ENCODE measurements around the gene ARL6IP5. TPM values are rescaled to one million over a fixed set of nuclear protein-coding genes. Genes with fewer than 3 reads are reported as not detected.

ARL6IP5 gene
- total and polyA plus RNA-seq, 9 of the 15 experiments (the other 6 are each of a cell fraction or from before 2014, with no cell fraction given), result 10.3 to 54.0 (median 12.7) TPM

- TF ChIP-seq IRF2 (CRISPR knock-in tag; IDR thresholded peaks at IDR 0.05), result no peak
- TF ChIP-seq CXXC5 (CRISPR knock-in tag; IDR thresholded peaks at IDR 0.05), result peak; percentile 75
- TF ChIP-seq HDAC8 (tag; IDR thresholded peaks at IDR 0.05), result no peak
- TF ChIP-seq RAD21 (CRISPR knock-in tag; conservative IDR thresholded peaks at IDR 0.05 in 1 of 2, IDR thresholded peaks at IDR 0.05 in 1 of 2), result no peak
- TF ChIP-seq ZNF436 (CRISPR knock-in tag; IDR thresholded peaks at IDR 0.05), result no peak
- TF ChIP-seq USF2 (CRISPR knock-in tag; IDR thresholded peaks at IDR 0.05), result no peak
- TF ChIP-seq CREB1 (IDR thresholded peaks at IDR 0.05), result peak; percentile 87
- TF ChIP-seq CREB1 (CRISPR knock-in tag; IDR thresholded peaks at IDR 0.05), result peak; percentile 93
- TF ChIP-seq POLR2AphosphoS2 (IDR thresholded peaks at IDR 0.05; ENCODE audit: low read length), result peak; percentile 93
- no peak for TF ChIP-seq ZNF785 (CRISPR knock-in tag; IDR thresholded peaks at IDR 0.05)
- peak; percentile 71 for TF ChIP-seq POLR2B (IDR thresholded peaks at IDR 0.05; ENCODE audit: low read depth, partially characterized antibody)
- TF ChIP-seq EP300 (IDR thresholded peaks at IDR 0.05; ENCODE audit: low read length), result no peak
- TF ChIP-seq ZNF212 (CRISPR knock-in tag; IDR thresholded peaks at IDR 0.05), result no peak
- peak; percentile 34; the same call in 1 of the 2 replicates for TF ChIP-seq C11orf30 (IDR thresholded peaks at IDR 0.05; ENCODE audit: low read depth)
- TF ChIP-seq, protein P1, sequence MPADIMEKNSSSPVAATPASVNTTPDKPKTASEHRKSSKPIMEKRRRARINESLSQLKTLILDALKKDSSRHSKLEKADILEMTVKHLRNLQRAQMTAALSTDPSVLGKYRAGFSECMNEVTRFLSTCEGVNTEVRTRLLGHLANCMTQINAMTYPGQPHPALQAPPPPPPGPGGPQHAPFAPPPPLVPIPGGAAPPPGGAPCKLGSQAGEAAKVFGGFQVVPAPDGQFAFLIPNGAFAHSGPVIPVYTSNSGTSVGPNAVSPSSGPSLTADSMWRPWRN (IDR thresholded peaks at IDR 0.05; ENCODE audit: low read depth), result no peak
- TF ChIP-seq, protein P2, sequence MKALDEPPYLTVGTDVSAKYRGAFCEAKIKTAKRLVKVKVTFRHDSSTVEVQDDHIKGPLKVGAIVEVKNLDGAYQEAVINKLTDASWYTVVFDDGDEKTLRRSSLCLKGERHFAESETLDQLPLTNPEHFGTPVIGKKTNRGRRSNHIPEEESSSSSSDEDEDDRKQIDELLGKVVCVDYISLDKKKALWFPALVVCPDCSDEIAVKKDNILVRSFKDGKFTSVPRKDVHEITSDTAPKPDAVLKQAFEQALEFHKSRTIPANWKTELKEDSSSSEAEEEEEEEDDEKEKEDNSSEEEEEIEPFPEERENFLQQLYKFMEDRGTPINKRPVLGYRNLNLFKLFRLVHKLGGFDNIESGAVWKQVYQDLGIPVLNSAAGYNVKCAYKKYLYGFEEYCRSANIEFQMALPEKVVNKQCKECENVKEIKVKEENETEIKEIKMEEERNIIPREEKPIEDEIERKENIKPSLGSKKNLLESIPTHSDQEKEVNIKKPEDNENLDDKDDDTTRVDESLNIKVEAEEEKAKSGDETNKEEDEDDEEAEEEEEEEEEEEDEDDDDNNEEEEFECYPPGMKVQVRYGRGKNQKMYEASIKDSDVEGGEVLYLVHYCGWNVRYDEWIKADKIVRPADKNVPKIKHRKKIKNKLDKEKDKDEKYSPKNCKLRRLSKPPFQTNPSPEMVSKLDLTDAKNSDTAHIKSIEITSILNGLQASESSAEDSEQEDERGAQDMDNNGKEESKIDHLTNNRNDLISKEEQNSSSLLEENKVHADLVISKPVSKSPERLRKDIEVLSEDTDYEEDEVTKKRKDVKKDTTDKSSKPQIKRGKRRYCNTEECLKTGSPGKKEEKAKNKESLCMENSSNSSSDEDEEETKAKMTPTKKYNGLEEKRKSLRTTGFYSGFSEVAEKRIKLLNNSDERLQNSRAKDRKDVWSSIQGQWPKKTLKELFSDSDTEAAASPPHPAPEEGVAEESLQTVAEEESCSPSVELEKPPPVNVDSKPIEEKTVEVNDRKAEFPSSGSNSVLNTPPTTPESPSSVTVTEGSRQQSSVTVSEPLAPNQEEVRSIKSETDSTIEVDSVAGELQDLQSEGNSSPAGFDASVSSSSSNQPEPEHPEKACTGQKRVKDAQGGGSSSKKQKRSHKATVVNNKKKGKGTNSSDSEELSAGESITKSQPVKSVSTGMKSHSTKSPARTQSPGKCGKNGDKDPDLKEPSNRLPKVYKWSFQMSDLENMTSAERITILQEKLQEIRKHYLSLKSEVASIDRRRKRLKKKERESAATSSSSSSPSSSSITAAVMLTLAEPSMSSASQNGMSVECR (CRISPR knock-in tag; IDR thresholded peaks at IDR 0.05), result peak; percentile 72; the same call in 1 of the 2 replicates
- peak; percentile 96 for TF ChIP-seq CREM (IDR thresholded peaks at IDR 0.05; ENCODE audit: low read depth)
- TF ChIP-seq, protein P3, sequence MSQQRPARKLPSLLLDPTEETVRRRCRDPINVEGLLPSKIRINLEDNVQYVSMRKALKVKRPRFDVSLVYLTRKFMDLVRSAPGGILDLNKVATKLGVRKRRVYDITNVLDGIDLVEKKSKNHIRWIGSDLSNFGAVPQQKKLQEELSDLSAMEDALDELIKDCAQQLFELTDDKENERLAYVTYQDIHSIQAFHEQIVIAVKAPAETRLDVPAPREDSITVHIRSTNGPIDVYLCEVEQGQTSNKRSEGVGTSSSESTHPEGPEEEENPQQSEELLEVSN (IDR thresholded peaks at IDR 0.05; ENCODE audit: borderline replicate concordance in 1 of 2, extremely low read depth in 1 of 2, insufficient read depth in 1 of 2, insufficient read length in 1 of 2, low read depth in 1 of 2, low read length in 1 of 2, poor library complexity in 1 of 2, severe bottlenecking in 1 of 2), result peak; percentile 14 to 26
- TF ChIP-seq JUND (IDR thresholded peaks at IDR 0.05; ENCODE audit: borderline replicate concordance, low read depth, low read length), result peak; percentile 81
- TF ChIP-seq JUND (tag; IDR thresholded peaks at IDR 0.05; ENCODE audit: borderline replicate concordance, low read depth, low read length), result peak; percentile 62; the same call in 1 of the 3 replicates
- TF ChIP-seq, protein P4, sequence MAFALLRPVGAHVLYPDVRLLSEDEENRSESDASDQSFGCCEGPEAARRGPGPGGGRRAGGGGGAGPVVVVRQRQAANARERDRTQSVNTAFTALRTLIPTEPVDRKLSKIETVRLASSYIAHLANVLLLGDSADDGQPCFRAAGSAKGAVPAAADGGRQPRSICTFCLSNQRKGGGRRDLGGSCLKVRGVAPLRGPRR (CRISPR knock-in tag; IDR thresholded peaks at IDR 0.05), result no peak
Observed at GRCh38 chr3:69051756-69052471, 32.8 kb upstream of the ARL6IP5 start, which contains the start of gene TMF1 (continued).

Measured in K562 (cell line).